ENCODE results near the gene SPPL3. TPM values are rescaled to one million over a fixed set of nuclear protein-coding genes. Genes with fewer than 3 reads are reported as not detected.

Gene SPPL3
- total and polyA plus RNA-seq, 12 donors = 9.7 to 45.0 (median 35.7) TPM

GRCh38 chr12:120835304-120835612 is 68.9 kb downstream of the SPPL3 start:
- H3K27ac ChIP-seq = peak overlapping the region in 6 of 10 donors; percentile 4 to 48 (median 19)
- H3K4me3 ChIP-seq = no peak overlapping the region
- 35 to 41% methylated on average over 4 of the region's 4 CpGs for WGBS, 2 donors
- DNase-seq (no peak), ATAC-seq (no peak)
- no peak for TF ChIP-seq CTCF (IDR thresholded peaks at IDR 0.05)
- H3K9me3 ChIP-seq = no peaks in the 10 kb centered on the region
- H3K36me3 ChIP-seq = no peaks in the 10 kb centered on the region
- H3K27me3 ChIP-seq = no peaks in the 10 kb centered on the region
- peaks cover 16 to 73% (median 59%) of the 10 kb centered on the region in 9 donors for H3K4me1 ChIP-seq
- intact Hi-C loops (cut with DNase I) = loop anchor here in 2 of 10 donors (5.0 to 10.0 kb wide), 2 partner anchors 58 to 70 kb away; partner anchors contain the start of gene SPPL3 (in 1 of the 2)

GRCh38 chr12:120834489-120835303 is 69.5 kb downstream of the SPPL3 start:
- intact Hi-C loops (cut with DNase I) = loop anchor here in 2 of 10 donors (5.0 to 10.0 kb wide), 2 partner anchors 57 to 70 kb away; partner anchors contain the start of gene SPPL3 (in 1 of the 2)
- H3K4me1 ChIP-seq = peaks cover 16 to 74% (median 59%) of the 10 kb centered on the region in 9 donors
- TF ChIP-seq CTCF (IDR thresholded peaks at IDR 0.05) = no peak
- no peaks in the 10 kb centered on the region for H3K36me3 ChIP-seq
- WGBS, 2 donors = 53 to 60% methylated on average over 4 of the region's 4 CpGs
- no peaks in the 10 kb centered on the region for H3K27me3 ChIP-seq
- peak overlapping the region in 6 of 10 donors; percentile 4 to 48 (median 26) for H3K27ac ChIP-seq
- DNase-seq (no peak), ATAC-seq (no peak)
- H3K9me3 ChIP-seq = no peaks in the 10 kb centered on the region
- no peak overlapping the region for H3K4me3 ChIP-seq

- intact Hi-C loops (cut with DNase I) = loop anchor here in 1 of 10 donors (10.0 kb wide), 1 partner anchor 71 kb away; the partner anchor contains the start of gene SPPL3
- peak overlapping the region in 4 of 10 donors; percentile 24 to 38 (median 30) for H3K27ac ChIP-seq
- DNase-seq (no peak), ATAC-seq (peak in 6 of 8 donors; percentile 39 to 62 (median 54))
- TF ChIP-seq CTCF (IDR thresholded peaks at IDR 0.05) = no peak
- no peak overlapping the region for H3K4me3 ChIP-seq
- no peaks in the 10 kb centered on the region for H3K36me3 ChIP-seq
- H3K9me3 ChIP-seq = no peaks in the 10 kb centered on the region
- peaks cover 16 to 83% (median 65%) of the 10 kb centered on the region in 9 donors for H3K4me1 ChIP-seq
- 63 to 64% methylated on average over 4 of the region's 4 CpGs for WGBS, 2 donors
- no peaks in the 10 kb centered on the region for H3K27me3 ChIP-seq
These were observed 70.3 kb downstream of the SPPL3 start for GRCh38 chr12:120833849-120834248.

GRCh38 chr12:120832737-120833136 is 71.4 kb downstream of the SPPL3 start:
- Histone ChIP-seq H3K4me1 (peaks cover 16 to 84% (median 69%) of the 10 kb centered on the region in 9 donors), H3K9me3 (no peaks in the 10 kb centered on the region), H3K27me3 (no peaks in the 10 kb centered on the region), H3K36me3 (no peaks in the 10 kb centered on the region), H3K27ac (peak overlapping the region in 2 of 10 donors; percentile 10 to 17), H3K4me3 (no peak overlapping the region)
- TF ChIP-seq CTCF (IDR thresholded peaks at IDR 0.05) = no peak
- intact Hi-C loops (cut with DNase I) = loop anchor here in 1 of 10 donors (10.0 kb wide), 1 partner anchor 72 kb away; the partner anchor contains the start of gene SPPL3
- no peak for DNase-seq
- ATAC-seq = no peak
- WGBS, 2 donors = 96% methylated on average over 2 of the region's 2 CpGs
